ENCODE measurements around the gene ZFYVE27.

- TF ChIP-seq CTCF (IDR thresholded peaks at IDR 0.05), result no peak
- no peak for TF ChIP-seq POLR2A (IDR thresholded peaks at IDR 0.05)
These were observed 890 bp downstream of the ZFYVE27 start for GRCh38 chr10:97737770-97738265.

Measured in Peyer's patch (tissue), 4 donors.